HEK293 (cell line): ENCODE data around the gene TP73.

Experiments used
- CTCF ChIP-seq: fragments of 450-650 bp; formaldehyde crosslinking; IDR thresholded peaks from 2 replicates; pipeline ENCODE4 v1.5.1; 2016; ENCODE audit warnings: missing biosample characterization, missing genetic modification characterization
- SETDB1 ChIP-seq: IDR thresholded peaks from one replicate; pipeline ENCODE4 v1.6.1; 2017; ENCODE audit warnings: mild to moderate bottlenecking, low read length, moderate library complexity, mixed read lengths; ENCODE audit not compliant: insufficient read length
- SP2 ChIP-seq: fragments of 450-650 bp; formaldehyde crosslinking; IDR thresholded peaks from 2 replicates; pipeline ENCODE4 v1.5.1; 2016; ENCODE audit warnings: missing biosample characterization, missing genetic modification characterization
- ZNF133 ChIP-seq: fragments of 450-650 bp; formaldehyde crosslinking; IDR thresholded peaks from 2 replicates; pipeline ENCODE4 v1.5.1; 2016; ENCODE audit warnings: missing biosample characterization, missing genetic modification characterization
- ZNF23 ChIP-seq: fragments of 450-650 bp; formaldehyde crosslinking; IDR thresholded peaks from 2 replicates; pipeline ENCODE4 v1.5.1; 2016; ENCODE audit warnings: missing biosample characterization, missing genetic modification characterization, borderline replicate concordance
- ZNF274 ChIP-seq, 2 experiments: fragments of 200-500 bp in 1 of 2; fragments of 450-650 bp in 1 of 2; sonication (Bioruptor generic) in 1 of 2; formaldehyde crosslinking in 1 of 2; IDR thresholded peaks; 2 replicates each; pipeline versions ENCODE4 v1.5.1 to v1.6.1; 2014 to 2016; ENCODE audit warnings: borderline replicate concordance in 1 of 2, inconsistent platforms in 1 of 2, low read length in 1 of 2, missing biosample characterization in 1 of 2, missing genetic modification characterization in 1 of 2
- ZNF292 ChIP-seq: fragments of 450-650 bp; formaldehyde crosslinking; IDR thresholded peaks from 2 replicates; pipeline ENCODE4 v1.5.1; 2016; ENCODE audit warnings: low read depth, missing biosample characterization, missing genetic modification characterization, borderline replicate concordance
- ZNF777 ChIP-seq: fragments of 450-650 bp; formaldehyde crosslinking; IDR thresholded peaks from 2 replicates; pipeline ENCODE4 v1.5.1; 2017; ENCODE audit warnings: missing biosample characterization, missing genetic modification characterization, borderline replicate concordance
- TF ChIP-seq, protein P1 (sequence below): fragments of 450-650 bp; formaldehyde crosslinking; IDR thresholded peaks from 2 replicates; pipeline ENCODE4 v1.5.1; 2016; ENCODE audit warnings: missing biosample characterization, missing genetic modification characterization

DNA sequence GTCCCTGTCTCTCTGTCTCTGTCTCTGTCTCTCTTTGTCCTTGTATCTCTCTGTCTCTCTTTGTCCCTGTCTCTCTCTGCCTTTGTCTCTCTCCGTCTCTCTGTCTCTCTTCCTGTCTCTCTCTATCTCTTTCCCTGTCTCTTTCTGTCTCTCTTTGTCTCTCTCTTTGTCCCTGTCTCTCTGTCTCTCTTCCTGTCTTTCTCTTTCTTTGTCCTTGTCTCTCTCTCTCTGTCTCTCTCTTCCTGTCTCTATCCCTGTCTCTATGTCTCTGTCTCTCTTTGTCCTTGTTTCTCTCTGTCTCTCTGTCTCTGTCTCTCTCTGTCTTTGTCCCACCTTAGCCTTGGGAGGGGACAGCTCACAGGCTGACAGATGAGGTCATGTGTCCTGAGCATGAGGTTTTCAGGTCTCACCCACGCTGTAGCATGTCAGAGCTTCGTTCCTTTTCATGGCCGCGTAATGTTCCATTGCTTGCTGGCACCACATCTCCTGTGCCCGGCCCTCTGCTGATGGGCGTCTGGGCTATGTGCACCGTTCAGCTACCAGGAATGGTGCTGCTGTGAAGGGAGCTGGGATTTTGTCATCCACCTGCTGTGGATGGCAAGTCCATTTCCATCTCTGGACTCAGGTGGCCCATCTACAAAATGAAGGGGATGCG, 27.6 kb downstream of the TP73 start:
- no peak for TF ChIP-seq SETDB1
- TF ChIP-seq CTCF (tag by site-specific recombination), result no peak
- no peak for TF ChIP-seq ZNF133 (tag by site-specific recombination)
- TF ChIP-seq SP2 (tag by site-specific recombination), result no peak
- no peak for TF ChIP-seq ZNF777 (tag by site-specific recombination)
- no peak for TF ChIP-seq ZNF292
- no peak for TF ChIP-seq ZNF23
- TF ChIP-seq, protein P1, sequence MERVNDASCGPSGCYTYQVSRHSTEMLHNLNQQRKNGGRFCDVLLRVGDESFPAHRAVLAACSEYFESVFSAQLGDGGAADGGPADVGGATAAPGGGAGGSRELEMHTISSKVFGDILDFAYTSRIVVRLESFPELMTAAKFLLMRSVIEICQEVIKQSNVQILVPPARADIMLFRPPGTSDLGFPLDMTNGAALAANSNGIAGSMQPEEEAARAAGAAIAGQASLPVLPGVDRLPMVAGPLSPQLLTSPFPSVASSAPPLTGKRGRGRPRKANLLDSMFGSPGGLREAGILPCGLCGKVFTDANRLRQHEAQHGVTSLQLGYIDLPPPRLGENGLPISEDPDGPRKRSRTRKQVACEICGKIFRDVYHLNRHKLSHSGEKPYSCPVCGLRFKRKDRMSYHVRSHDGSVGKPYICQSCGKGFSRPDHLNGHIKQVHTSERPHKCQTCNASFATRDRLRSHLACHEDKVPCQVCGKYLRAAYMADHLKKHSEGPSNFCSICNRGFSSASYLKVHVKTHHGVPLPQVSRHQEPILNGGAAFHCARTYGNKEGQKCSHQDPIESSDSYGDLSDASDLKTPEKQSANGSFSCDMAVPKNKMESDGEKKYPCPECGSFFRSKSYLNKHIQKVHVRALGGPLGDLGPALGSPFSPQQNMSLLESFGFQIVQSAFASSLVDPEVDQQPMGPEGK (tag by site-specific recombination), result no peak
- no peak for TF ChIP-seq ZNF274 (IDR thresholded peaks at IDR 0.05; ENCODE audit: low read length)
- TF ChIP-seq ZNF274 (tag by site-specific recombination; IDR thresholded peaks at IDR 0.05; ENCODE audit: borderline replicate concordance), result no peak
